Measurements from ENCODE around the gene GOSR1. TPM values are rescaled to one million over a fixed set of nuclear protein-coding genes. Genes with fewer than 3 reads are reported as not detected.

GOSR1 gene
- total and polyA plus RNA-seq, 2 donors (not counting 1 experiment from before 2014, with no cell fraction given): 19.1 to 66.6 TPM

DNA sequence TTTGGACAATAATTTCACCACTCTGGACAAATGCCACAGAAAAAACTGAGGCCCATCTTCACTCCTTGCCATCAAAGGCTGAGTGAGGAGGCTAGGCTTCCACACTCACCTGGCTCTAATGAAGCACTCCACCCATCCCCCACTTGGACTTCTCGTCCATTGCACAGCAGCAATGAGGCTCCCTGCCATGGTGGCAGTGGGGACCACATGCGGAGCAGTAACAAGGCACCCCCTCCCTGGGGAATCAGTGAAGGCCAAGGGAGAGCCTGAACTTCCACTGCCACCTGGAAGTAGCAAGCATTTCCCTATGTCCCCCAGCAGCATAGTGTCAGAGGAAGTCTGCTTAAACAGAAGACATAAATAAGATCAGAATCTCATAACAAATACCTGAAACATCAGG, 2.0 kb upstream of the GOSR1 start:
- peaks cover 0 to 8% of the 10 kb centered on the region in 2 experiments for H3K36me3 ChIP-seq (replicated peaks in 1 of 2; ENCODE audit: control extremely low read depth in 1 of 2, control insufficient read depth in 1 of 2, extremely low read depth in 1 of 2, insufficient read depth in 2 of 2, low read length in 1 of 2)
- H3K4me3 Mint-ChIP-seq: no peak overlapping the region
- POLR2A ChIA-PET: no interaction called here

More for the DNA sequence above, 2.0 kb upstream of the GOSR1 start:
- WGBS (ENCODE audit: insufficient coverage): 100% methylated on average over 2 of the region's 2 CpGs
- H3K4me1 Mint-ChIP-seq: peaks cover 33% of the 10 kb centered on the region
- Histone ChIP-seq H3K4me1 (ENCODE audit: control insufficient read depth in 2 of 2, insufficient read depth in 2 of 2, low read length in 2 of 2) (peaks cover 20 to 22% of the 10 kb centered on the region in 2 donors), H3K79me2 (ENCODE audit: control insufficient read depth, insufficient read depth, low read length) (peaks cover 37% of the 10 kb centered on the region), H3K4me2 (replicated peaks; ENCODE audit: low read depth, low read length, poor library complexity, severe bottlenecking) (no peak overlapping the region), H3K27ac (ENCODE audit: low read length in 2 of 2) (no peak overlapping the region), H2AFZ (ENCODE audit: insufficient read depth, low read depth, low read length, poor library complexity, severe bottlenecking) (no peak overlapping the region), H3K27me3 (replicated peaks in 1 of 4; ENCODE audit: control extremely low read depth in 1 of 4, control insufficient read depth in 3 of 4, insufficient read depth in 4 of 4, low read length in 3 of 4) (peaks cover 0 to 11% (median 1%) of the 10 kb centered on the region in 4 experiments), H3K4me3 (ENCODE audit: control extremely low read depth in 1 of 5, extremely low read depth in 1 of 5, insufficient read depth in 1 of 5, low read depth in 2 of 5, low read length in 4 of 5) (no peak overlapping the region), H4K20me1 (ENCODE audit: control insufficient read depth, insufficient read depth, low read length, poor library complexity, severe bottlenecking) (peaks cover 6% of the 10 kb centered on the region), H3K9ac (ENCODE audit: low read length) (no peak overlapping the region), H3K9me3 (ENCODE audit: control extremely low read depth in 1 of 3, control insufficient read depth in 2 of 3, insufficient read depth in 1 of 3, low read length in 2 of 3) (peaks cover 0 to 2% (median 0%) of the 10 kb centered on the region in 3 donors)
- no peaks in the 10 kb centered on the region for H3K9me3 Mint-ChIP-seq (ENCODE audit: insufficient read depth)
- TF ChIP-seq EZH2 (IDR thresholded peaks at IDR 0.05; ENCODE audit: borderline replicate concordance, insufficient read depth, low read depth, low read length, poor library complexity, severe bottlenecking): no peak
- no peak for TF ChIP-seq CTCF (IDR thresholded peaks at IDR 0.05)
- H3K27me3 Mint-ChIP-seq: no peaks in the 10 kb centered on the region
- CTCF ChIA-PET: interaction anchor here (0.6 to 1.9 kb wide), 2 partner anchors 352 to 437 kb away, joined by 3 to 7 read pairs; no protein-coding TSS in a partner anchor
- DNase-seq (no peak), ATAC-seq (ENCODE audit: low read depth) (no peak)
- no peak overlapping the region for H3K27ac Mint-ChIP-seq
- intact Hi-C loops (cut with micrococcal nuclease): loop anchor here (5.0 kb wide), 2 partner anchors 77 to 358 kb away; partner anchors contain the start of gene NSRP1
